Gastrocnemius medialis (tissue), 4 donors: ENCODE data around the gene RAET1E.

Source experiments
- CTCF ChIP-seq, 5 experiments: fragments of 450-650 bp in 3 of 5; fragments of 200-600 bp in 2 of 5; sonication (generic) in 2 of 5; IDR thresholded peaks in 4 of 5; conservative IDR thresholded peaks in 1 of 5; 1 replicate in 4 of 5; 2 replicates in 1 of 5; pipeline ENCODE4 v1.5.1; 2016 to 2019; ENCODE audit warnings: antibody characterized with exemption in 5 of 5, mild to moderate bottlenecking in 3 of 5, moderate library complexity in 3 of 5
- POLR2A ChIP-seq, 2 donors: fragments of 450-650 bp; IDR thresholded peaks; one replicate each; pipeline ENCODE4 v1.6.1; 2017; ENCODE audit warnings: antibody characterized with exemption in 2 of 2, mild to moderate bottlenecking in 2 of 2, moderate library complexity in 2 of 2

- TF ChIP-seq CTCF (IDR thresholded peaks at IDR 0.05 in 4 of 5, conservative IDR thresholded peaks at IDR 0.05 in 1 of 5) (no peak), POLR2A (IDR thresholded peaks at IDR 0.05) (no peak)
Observed at GRCh38 chr6:149938571-149939355, 40.9 kb upstream of the RAET1E start.
